CD4-positive, alpha-beta T cell treated with Interleukin-17A for 4 hours (primary cell): ENCODE data around the gene EEFSEC.

Experiments
- DNase-seq: peaks from one replicate; pipeline ENCODE4 v3.0.0-alpha.2; 2020; ENCODE audit warnings: mixed read lengths

The EEFSEC gene

DNA sequence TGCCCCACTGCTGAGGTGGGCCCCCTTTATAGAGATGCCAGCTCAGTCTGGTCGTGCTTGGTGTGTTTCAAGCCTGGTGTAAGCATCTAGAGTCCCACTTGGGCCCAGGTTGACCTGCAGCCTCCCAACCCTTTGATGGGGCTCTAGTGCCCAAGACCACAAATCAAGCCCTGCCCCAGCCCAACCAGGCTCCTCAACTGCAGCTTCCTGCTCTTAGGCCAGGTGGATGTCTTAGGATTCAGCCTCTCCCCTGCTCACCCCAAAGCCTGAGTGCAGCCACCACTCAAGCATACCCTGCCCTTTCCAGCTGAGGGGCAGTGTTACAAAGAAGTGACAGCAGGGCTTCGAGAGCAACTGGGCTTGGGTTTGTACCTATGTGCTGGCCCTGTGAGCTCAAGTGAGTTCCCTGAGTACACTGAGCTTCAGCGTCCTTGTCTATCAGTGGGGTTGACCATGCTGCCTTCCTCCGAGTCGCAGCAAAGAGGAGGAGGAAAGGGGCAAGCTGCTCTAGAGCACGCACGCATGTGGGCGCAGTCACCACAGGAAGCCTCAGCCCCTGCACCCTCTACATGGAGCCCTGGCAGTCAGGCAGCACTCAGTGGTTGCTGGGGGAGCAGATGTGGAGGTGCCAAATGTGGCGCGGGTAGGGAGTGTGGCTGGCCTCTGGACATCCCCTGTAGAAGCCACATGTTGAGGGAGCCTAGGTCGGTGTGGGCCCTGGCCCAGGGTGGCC is 120.7 kb downstream of the EEFSEC start:
- no peak for DNase-seq

DNA sequence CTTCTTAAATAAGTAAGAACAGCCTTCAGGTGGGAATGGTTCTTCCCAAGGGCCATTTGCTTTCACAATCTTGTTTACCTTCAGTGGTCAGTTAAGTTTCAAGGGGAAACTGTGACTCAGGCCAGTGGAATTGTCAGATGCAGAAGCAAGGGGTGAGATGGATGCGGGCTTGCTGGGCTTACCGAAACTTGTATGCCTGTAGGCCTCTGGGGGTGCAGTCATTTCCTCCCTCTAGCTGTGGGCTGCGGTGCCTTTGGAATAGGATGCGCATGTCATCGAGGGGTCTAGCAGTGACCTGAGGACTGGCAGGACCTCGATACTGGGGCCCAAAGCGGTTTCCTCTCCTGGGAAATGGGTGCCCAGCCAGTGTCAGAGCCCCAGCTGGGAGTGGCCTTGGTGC is 121.6 kb downstream of the EEFSEC start:
- DNase-seq = no peak

DNA sequence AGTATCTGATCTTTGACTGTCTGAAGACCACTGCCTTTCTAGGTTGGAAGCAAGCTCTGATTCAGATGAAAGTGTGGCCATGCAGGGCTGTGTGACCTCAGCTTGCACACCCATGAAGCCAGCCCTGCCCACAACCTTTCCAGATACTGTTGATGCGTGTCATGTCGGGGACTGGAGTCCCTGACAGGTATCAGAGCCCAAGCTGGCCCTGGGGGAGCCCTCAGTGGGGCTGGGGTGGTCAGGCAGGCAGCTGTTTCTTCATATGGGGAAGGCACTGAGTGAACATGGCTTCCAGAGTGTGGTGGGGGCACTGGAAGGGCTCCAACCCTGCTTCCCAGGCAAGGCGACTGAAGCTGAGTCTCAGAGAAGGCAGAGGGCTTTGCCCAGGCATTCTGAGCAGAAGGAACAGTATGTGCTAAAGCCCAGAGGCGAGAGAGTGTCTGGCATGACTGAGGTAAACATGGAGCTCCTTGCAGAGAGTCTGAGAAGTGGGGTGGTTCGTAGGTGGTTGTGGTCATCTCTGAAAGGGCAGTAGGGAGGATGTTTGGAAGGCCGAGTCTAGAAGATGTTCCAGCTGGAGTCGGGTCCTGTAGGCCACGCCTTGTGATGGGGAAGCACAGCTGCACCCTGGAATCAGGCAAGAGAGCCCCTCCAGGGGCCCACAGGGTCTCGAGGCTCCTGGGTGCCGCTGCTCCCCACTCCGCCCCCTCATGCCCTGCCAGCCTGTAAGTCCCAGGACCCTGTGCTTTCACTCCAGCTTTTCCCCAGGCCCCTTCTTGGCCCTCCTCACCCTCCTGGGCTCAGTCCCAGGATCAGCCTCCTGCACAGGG is 122.2 kb downstream of the EEFSEC start:
- DNase-seq = no peak

DNA sequence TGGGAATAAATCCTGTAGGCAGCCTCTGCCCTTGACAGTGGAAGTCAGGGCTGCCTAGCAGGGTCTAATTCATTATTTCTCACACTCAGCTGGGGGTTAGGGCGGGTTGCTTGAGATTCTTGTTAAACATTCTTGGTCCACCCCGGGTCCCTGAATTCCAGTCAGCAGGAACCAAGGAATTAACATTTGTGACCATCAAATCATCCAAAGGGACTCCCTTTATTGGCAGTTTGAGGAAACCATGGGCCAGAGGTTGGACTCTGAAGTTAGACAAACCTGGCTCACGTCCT is 122.8 kb downstream of the EEFSEC start:
- no peak for DNase-seq

GRCh38 chr3:128276577-128277183 is 123.4 kb downstream of the EEFSEC start:
- no peak for DNase-seq

GRCh38 chr3:128277378-128278069 is 124.2 kb downstream of the EEFSEC start:
- DNase-seq = no peak

DNA sequence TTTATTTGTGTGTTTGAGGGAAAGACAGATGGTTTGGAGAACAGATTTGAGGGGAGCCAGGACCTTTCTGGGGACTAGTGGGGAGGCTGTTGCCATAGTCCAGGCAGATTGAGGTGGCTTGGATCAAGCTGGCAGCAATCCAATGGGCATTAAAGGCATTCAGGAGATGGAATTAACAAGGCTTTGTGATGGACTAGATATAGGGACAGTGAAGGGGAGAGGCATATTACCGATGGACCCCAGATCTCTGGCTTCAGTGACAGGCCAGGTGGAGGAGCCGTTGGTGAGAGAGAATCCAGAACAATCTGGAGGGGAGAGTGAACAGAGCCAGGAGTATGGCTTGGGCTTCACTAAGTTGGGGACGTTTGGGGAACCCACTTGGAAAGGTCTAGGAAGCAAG is 124.8 kb downstream of the EEFSEC start:
- no peak for DNase-seq

DNA sequence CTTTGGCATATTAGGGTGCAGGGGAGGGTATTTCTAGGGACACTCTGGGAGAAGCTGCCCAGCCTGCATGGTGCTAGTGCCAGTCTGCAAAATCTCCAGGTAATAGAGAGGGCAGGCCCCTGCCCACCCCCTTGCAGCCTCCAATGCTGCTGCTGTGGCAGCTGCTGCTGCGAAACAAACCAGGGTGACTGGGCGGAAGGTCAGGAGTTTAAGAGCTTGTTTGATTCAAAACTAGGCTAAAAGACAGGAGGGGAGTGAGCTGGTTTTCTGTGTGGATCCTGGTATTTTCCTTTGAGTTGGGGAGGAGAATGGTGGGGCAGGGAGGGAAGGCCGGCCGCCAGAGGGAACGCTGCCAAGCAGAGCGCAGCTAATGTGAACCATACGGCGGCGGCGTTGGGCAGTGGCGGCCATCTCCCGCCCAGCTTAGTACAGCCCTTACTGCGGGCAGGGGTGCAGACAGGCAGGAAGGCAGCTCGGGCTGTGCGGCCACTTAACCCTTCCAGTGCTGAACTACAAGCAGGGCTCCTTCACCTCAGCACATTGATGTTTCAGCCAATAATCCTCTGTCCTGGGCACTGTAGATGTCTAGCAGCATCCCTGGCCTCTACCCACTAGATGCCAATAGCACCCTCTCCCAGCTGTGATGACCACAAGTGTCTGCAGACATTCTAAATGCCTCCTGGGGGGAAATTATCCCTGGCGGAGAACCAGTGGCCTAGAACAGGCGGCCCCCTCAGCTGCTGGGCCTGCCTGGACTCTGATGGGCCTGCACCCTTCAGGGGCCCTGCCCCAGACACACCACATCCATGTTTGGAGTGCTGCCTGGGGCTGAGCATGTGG is 125.7 kb downstream of the EEFSEC start:
- no peak for DNase-seq

- DNase-seq = no peak
Measured at GRCh38 chr3:128279601-128279880, 126.3 kb downstream of the EEFSEC start.

DNA sequence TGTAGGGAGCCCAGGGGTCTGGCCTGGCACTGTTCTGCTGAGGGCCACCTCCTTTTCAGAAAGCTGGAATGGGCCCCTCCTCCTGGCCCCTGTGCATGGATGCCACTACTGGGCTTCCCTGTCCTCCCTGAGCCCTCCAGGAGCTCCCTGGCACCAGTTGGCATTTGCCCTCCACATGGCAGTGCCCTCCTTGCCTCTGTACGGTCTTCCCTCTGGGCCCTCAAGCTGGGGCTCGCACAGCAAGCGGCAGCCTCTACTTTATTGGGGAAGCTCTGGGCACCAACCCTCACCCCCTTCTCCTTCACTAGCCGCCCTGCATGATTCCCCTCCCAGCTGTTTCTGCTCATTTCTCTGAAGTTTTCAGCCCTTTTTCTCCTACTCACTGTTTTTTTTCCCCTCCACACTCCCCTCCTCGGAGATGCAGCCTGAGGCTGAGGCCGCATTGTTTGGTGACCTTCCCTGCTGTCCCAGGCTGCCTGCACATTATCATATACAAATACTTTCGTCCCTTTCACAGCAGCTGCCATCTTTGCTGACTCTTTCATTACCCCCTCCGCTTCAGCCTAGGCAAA is 127.3 kb downstream of the EEFSEC start:
- DNase-seq = no peak

- no peak for DNase-seq
Measured at GRCh38 chr3:128281056-128281455, 127.8 kb downstream of the EEFSEC start.

DNA sequence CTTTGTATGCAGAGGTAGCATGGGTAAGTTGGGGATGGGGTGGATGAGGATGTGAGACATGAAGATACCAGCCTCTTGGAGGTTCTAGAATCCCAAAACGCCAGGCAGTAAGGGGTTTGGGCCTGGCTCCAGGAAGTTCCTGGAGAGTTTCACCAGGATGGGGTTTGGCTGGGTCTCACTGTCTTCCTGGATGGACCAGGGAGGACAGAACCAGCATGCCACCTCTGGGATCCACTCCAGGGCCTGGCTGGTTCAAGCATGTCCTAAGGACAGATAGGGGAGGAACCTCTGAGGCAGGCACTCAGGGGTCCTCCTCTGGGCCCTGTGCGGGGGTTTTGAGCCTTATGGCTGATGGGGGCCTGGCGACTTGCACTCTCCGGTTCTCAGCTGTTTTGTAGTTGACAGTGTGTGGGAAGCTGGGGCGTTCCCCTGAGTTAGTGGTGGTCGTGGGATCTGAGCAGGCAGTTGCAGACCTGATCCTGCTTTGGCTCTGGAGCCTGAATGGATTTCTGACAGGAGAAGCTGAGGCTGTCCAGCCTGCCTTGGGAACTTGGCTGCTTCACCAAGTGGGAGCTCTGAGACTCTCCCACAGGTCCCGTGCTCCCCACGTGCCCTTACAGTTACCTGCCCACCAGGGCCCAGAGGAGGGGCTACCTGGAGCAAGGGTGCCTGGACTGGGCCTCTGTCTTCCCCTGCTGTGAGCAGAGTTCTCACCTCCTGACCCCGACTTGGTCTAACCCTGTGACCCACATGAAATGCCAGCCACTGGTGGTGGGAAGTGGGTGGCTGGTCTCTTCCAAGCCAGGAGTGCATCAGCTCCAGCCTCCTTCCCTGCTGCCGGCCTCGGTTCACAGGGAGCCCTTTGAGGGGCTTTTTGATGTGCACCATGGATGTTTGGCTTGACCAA is 128.4 kb downstream of the EEFSEC start:
- DNase-seq = no peak

DNA sequence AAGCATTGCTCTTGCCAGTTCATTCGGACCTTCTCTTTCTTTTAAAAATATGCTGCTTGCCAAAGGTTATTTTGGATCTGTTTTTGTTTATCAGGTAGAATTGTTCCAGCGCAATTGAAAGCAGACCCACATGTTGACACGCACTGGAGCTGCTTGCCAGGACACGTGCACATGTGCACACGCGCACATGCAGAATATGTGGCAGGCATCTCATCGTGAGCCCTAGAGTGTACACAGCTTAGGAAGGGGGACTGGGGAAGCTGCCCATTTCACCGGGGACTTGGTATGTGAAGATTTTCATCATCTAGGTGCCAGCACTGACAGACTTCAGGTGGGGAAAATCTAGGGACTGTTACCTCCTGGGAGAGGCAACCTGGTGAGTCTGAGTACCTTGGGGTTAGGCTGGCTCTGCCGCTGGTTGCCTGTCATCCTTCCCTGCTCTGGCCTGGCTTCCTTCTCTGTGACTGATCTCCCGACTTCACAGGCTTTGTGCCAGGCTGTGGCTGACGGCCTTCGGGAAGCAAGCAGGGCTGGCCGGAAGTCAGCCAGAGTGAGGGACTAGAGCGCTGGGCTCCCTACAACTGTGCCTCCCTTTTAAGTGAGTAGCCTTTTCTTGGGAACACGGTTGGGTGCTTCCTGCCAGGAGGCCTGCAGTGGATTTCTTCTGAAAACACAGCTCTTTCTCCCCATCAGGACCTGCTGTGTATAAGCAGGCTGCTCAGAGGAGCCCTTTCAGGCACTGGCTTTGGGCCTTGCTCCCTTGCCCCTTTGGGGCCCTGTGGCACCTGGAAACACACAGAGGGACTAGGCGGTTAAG is 129.3 kb downstream of the EEFSEC start:
- DNase-seq = no peak

DNA sequence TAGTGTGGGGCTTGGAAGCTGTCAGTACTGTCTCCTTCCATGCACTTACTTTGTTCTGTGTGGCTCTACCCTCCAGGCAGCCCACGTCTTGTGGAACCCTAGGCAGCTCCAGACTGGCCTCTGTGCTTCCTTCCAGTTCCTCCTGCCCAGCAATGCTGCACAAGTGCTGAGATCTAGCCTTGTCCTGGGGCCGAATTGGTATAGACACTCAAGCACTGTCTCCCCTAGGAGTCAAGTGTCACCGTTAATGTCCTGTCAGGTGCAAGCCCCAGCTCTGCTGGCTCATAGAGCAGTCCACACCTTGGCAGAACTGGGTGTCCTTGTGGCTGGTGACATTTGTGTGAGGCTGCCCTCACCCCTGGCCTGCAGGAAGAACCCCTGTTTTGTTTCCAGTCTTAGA is 130.1 kb downstream of the EEFSEC start:
- DNase-seq = no peak

DNA sequence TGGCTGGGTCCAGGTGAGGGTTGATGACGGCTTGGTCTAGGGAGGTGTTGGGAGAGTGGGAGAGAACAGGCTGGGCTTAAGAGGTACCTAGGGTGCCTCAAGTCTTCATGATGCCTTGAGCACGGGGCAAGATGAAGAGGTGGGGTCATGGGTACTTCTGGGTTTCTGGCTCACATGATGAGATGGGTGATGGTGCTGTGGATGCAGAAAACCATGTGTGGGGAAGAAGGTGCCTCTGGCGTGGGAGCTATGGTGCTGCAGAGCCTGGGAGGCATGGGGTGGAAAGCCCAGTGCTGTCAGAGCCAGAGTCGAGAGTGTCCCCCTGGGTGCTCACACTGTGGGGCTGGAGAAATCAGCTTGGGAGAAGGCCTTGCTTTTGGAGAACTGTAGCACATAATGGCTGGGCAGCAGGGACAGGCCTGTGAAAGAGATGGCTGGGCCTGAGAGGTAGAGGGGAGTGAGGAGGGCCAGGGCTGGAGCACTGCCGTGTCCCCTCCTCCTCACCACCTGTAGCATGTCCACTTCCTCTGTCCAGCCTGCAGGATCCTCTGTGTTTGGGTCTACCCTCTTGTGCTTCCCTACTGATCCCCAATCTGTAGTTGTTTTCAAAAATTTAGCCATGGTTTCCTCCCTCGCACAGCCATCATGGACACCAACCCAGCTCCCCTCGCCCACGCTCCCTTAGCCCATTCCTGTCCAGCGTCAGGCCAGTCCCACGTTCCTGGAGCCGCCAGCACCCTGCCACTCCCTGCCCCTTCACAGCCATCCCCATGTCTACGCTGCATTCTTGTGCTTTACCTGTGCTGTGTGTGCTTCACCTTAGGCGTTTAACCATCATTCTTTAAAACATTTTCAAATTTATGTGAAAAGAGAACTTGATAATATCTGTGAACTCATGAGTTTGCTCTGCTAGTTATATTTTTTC is 132.0 kb downstream of the EEFSEC start:
- no peak for DNase-seq

GRCh38 chr3:128285967-128286321 is 132.7 kb downstream of the EEFSEC start:
- DNase-seq = no peak

GRCh38 chr3:128286691-128287090 is 133.4 kb downstream of the EEFSEC start:
- no peak for DNase-seq

GRCh38 chr3:128287216-128287615 is 133.9 kb downstream of the EEFSEC start:
- no peak for DNase-seq

DNA sequence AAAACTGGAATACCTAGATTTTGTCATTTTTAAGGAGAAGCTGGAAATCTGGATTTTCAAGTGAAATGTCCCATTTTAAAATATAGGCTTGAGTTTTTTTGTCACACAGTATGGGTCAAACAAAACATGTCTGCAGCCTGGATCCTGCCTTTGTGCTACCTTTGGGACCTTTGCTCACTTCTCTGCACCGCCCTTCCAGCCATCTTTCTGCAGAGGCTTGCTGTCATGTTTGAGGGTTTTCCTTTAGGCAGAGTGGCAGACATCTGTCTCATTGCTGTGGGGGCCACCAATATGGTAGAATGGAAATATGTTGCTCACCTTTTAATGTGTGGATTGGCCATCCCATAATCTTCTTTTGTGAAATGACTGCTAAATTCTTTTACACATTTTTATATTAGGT is 136.3 kb downstream of the EEFSEC start:
- DNase-seq = no peak
